Mesodermal cell (in vitro differentiated cells): ENCODE data around the gene LDLRAD4.

Experiments used
- H3K27ac ChIP-seq: 2 replicates; pipeline ENCODE4 v1.7.0; 2013; ENCODE audit warnings: mild to moderate bottlenecking, low read depth, low read length, moderate library complexity; ENCODE audit not compliant: severe bottlenecking
- H3K36me3 ChIP-seq: 2 replicates; pipeline ENCODE4 v1.7.1; 2013; ENCODE audit warnings: mild to moderate bottlenecking, low read length, moderate library complexity; ENCODE audit not compliant: control insufficient read depth, insufficient read depth
- H3K4me1 ChIP-seq: one replicate; pipeline ENCODE4 v1.7.1; 2013; ENCODE audit warnings: mild to moderate bottlenecking, low read length; ENCODE audit not compliant: insufficient read depth, control insufficient read depth, poor library complexity, severe bottlenecking
- H3K4me3 ChIP-seq: 2 replicates; pipeline ENCODE4 v1.7.0; 2013; ENCODE audit warnings: low read length, control low read depth, mild to moderate bottlenecking; ENCODE audit not compliant: insufficient read depth, poor library complexity, severe bottlenecking; ENCODE audit errors: extremely low read depth
- H3K9me3 ChIP-seq: 2 replicates; pipeline ENCODE4 v1.7.1; 2013; ENCODE audit warnings: mild to moderate bottlenecking, low read length, moderate library complexity; ENCODE audit not compliant: control insufficient read depth
- WGBS, 2 experiments: methylation state at CpG; one replicate each; pipeline ENCODE4 v1.1.5; 2013; ENCODE audit warnings: missing lambda C conversion rate in 2 of 2; ENCODE audit not compliant: insufficient coverage in 2 of 2; 5-methylcytosine and 5-hydroxymethylcytosine counted together

The LDLRAD4 gene

DNA sequence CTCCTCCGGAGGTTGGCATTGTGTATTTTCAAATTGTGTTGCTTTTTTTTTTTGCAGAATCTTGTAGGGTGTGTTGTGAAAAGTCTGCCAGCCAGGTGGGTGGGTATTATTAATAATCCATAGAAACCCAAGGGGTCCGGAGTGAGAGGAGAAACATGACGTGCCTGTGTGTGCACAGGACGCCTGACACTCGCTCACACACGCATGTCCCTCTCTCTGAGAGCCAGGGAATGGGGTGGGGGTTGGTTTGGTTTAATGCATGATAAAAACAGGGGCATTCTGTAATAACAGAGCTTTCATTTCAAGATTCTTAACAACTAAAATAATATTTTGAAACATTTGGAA is 283.0 kb downstream of the LDLRAD4 start:
- H3K4me1 ChIP-seq = peaks cover 6% of the 10 kb centered on the region
- peaks cover 16% of the 10 kb centered on the region for H3K9me3 ChIP-seq
- no peak overlapping the region for H3K4me3 ChIP-seq
- H3K27ac ChIP-seq = no peak overlapping the region
- no peaks in the 10 kb centered on the region for H3K36me3 ChIP-seq
- WGBS, 2 experiments = 73% methylated on average over 5 of the region's 6 CpGs; no CpG with 5 or more reads in 1 of the 2 experiments

DNA sequence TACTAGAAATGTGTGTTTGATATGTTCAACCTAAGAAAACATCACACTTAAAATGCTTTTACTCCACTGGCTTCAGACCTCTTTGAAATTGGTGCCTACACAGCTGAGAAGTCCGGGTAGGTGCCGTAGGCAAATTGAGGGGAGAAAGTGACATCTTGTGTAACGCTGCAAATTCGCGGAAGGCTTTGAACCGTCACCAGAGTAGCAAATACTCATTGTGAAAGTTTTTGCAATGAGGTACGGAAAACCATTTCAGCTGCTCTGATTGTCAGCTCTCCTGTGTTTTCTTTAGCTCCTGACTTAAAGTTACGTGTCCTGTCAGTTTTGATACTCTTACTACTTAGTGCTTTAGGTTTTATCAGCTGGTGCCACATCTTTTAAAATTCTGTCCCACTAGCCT is 283.3 kb downstream of the LDLRAD4 start:
- H3K4me1 ChIP-seq = peaks cover 6% of the 10 kb centered on the region
- 76 to 77% methylated on average over 7 to 8 of the region's 8 CpGs for WGBS, 2 experiments

GRCh38 chr18:13502585-13502984 is 284.0 kb downstream of the LDLRAD4 start:
- whole genome bisulfite sequencing, 2 experiments = 80 to 91% methylated on average over 8 of the region's 8 CpGs
- H3K4me1 ChIP-seq = peaks cover 6% of the 10 kb centered on the region
- no peak overlapping the region for H3K4me3 ChIP-seq
- H3K9me3 ChIP-seq = peaks cover 14% of the 10 kb centered on the region
- no peak overlapping the region for H3K27ac ChIP-seq
- no peaks in the 10 kb centered on the region for H3K36me3 ChIP-seq

More for the DNA sequence above, 283.3 kb downstream of the LDLRAD4 start:
- Histone ChIP-seq H3K36me3 (no peaks in the 10 kb centered on the region), H3K4me3 (no peak overlapping the region), H3K27ac (no peak overlapping the region), H3K9me3 (peaks cover 16% of the 10 kb centered on the region)

- H3K27ac ChIP-seq = no peak overlapping the region
- WGBS, 2 experiments = 64% methylated on average over 3 of the region's 6 CpGs; no CpG with 5 or more reads in 1 of the 2 experiments
Observed at GRCh38 chr18:13503836-13504235, 285.3 kb downstream of the LDLRAD4 start.

DNA sequence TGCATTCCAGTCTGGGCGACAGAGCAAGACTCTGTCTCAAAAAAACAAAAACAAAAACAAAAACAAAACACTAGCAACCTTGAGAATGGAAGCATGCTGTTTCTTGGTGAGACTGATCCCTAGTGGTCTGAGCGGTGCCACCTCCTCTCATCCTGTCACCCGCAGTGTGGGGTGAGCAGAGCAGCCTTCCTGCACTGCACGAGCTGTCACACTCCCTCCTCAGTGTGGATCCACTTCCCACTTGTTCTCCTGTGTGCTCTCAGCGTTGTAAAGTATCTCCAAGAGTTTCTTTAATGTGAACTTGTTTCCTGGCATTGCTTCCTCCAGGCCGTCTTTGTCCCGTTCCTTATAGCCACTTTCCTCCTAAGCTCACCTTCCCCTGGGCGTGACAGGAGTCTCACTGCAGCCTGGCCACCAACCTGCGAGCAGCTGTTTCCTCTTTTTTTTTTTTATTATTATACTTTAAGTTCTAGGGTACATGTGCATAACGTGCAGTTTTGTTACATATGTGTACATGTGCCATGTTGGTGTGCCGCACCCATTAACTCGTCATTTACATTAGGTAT is 287.3 kb downstream of the LDLRAD4 start:
- H3K4me1 ChIP-seq = no peaks in the 10 kb centered on the region
- no peak overlapping the region for H3K27ac ChIP-seq
- 84 to 88% methylated on average over 6 to 7 of the region's 12 CpGs for WGBS, 2 experiments
- H3K36me3 ChIP-seq = no peaks in the 10 kb centered on the region
- no peaks in the 10 kb centered on the region for H3K9me3 ChIP-seq
- no peak overlapping the region for H3K4me3 ChIP-seq

More at GRCh38 chr18:13503836-13504235, 285.3 kb downstream of the LDLRAD4 start:
- peaks cover 9% of the 10 kb centered on the region for H3K9me3 ChIP-seq
- H3K4me3 ChIP-seq = no peak overlapping the region
- H3K4me1 ChIP-seq = peaks cover 6% of the 10 kb centered on the region
- no peaks in the 10 kb centered on the region for H3K36me3 ChIP-seq

- 84 to 95% methylated on average over 2 of the region's 2 CpGs for WGBS, 2 experiments
Observed at GRCh38 chr18:13510594-13510993, 292.0 kb downstream of the LDLRAD4 start.

GRCh38 chr18:13511961-13512577 is 293.5 kb downstream of the LDLRAD4 start:
- no peak overlapping the region for H3K4me3 ChIP-seq
- no peaks in the 10 kb centered on the region for H3K36me3 ChIP-seq
- H3K4me1 ChIP-seq = no peaks in the 10 kb centered on the region
- H3K27ac ChIP-seq = no peak overlapping the region
- H3K9me3 ChIP-seq = no peaks in the 10 kb centered on the region
- WGBS, 2 experiments = 80 to 96% methylated on average over 1 to 4 of the region's 6 CpGs

More at GRCh38 chr18:13510594-13510993, 292.0 kb downstream of the LDLRAD4 start:
- Histone ChIP-seq H3K27ac (no peak overlapping the region), H3K4me1 (no peaks in the 10 kb centered on the region), H3K36me3 (no peaks in the 10 kb centered on the region), H3K4me3 (no peak overlapping the region), H3K9me3 (no peaks in the 10 kb centered on the region)

GRCh38 chr18:13513021-13513420 is 294.5 kb downstream of the LDLRAD4 start:
- H3K27ac ChIP-seq = no peak overlapping the region
- WGBS, 2 experiments = 77 to 91% methylated on average over 2 to 3 of the region's 4 CpGs

DNA sequence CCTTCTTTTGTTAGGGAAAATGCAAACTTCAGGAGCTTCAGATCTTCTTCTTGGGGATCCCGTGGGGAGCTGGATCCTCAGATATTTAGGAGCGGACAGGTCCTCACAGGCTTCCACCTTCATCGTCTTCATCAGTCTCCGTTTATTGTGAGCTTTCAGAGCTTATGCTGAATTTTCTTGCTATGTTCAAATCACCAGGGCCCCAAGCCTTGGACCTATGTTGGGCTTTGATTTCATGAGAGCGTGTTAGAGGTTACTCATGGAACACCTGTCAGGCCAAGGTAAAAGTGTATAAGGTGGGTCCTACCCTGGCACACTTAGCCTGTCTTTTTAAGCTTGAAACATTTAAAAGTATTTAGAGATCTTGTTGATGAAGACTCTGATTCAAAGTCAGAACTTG is 294.9 kb downstream of the LDLRAD4 start:
- Histone ChIP-seq H3K9me3 (no peaks in the 10 kb centered on the region), H3K27ac (no peak overlapping the region), H3K36me3 (no peaks in the 10 kb centered on the region), H3K4me3 (no peak overlapping the region), H3K4me1 (no peaks in the 10 kb centered on the region)
- 86 to 100% methylated on average over 4 to 5 of the region's 5 CpGs for WGBS, 2 experiments

More at GRCh38 chr18:13513021-13513420, 294.5 kb downstream of the LDLRAD4 start:
- no peaks in the 10 kb centered on the region for H3K4me1 ChIP-seq
- H3K9me3 ChIP-seq = no peaks in the 10 kb centered on the region
- no peak overlapping the region for H3K4me3 ChIP-seq
- H3K36me3 ChIP-seq = no peaks in the 10 kb centered on the region

- Histone ChIP-seq H3K4me3 (no peak overlapping the region), H3K36me3 (no peaks in the 10 kb centered on the region), H3K4me1 (no peaks in the 10 kb centered on the region), H3K9me3 (no peaks in the 10 kb centered on the region), H3K27ac (no peak overlapping the region)
- WGBS, 2 experiments = 90 to 100% methylated on average over 2 of the region's 4 CpGs
Observed at GRCh38 chr18:13514558-13514957, 296.0 kb downstream of the LDLRAD4 start.

- H3K36me3 ChIP-seq = no peaks in the 10 kb centered on the region
- H3K4me1 ChIP-seq = no peaks in the 10 kb centered on the region
- WGBS, 2 experiments = 91 to 93% methylated on average over 6 of the region's 6 CpGs
Observed at GRCh38 chr18:13516855-13517254, 298.3 kb downstream of the LDLRAD4 start.

More at GRCh38 chr18:13516855-13517254, 298.3 kb downstream of the LDLRAD4 start:
- no peak overlapping the region for H3K27ac ChIP-seq
- no peak overlapping the region for H3K4me3 ChIP-seq
- H3K9me3 ChIP-seq = no peaks in the 10 kb centered on the region
